ENCODE measurements around the gene DHRSX.

DNA sequence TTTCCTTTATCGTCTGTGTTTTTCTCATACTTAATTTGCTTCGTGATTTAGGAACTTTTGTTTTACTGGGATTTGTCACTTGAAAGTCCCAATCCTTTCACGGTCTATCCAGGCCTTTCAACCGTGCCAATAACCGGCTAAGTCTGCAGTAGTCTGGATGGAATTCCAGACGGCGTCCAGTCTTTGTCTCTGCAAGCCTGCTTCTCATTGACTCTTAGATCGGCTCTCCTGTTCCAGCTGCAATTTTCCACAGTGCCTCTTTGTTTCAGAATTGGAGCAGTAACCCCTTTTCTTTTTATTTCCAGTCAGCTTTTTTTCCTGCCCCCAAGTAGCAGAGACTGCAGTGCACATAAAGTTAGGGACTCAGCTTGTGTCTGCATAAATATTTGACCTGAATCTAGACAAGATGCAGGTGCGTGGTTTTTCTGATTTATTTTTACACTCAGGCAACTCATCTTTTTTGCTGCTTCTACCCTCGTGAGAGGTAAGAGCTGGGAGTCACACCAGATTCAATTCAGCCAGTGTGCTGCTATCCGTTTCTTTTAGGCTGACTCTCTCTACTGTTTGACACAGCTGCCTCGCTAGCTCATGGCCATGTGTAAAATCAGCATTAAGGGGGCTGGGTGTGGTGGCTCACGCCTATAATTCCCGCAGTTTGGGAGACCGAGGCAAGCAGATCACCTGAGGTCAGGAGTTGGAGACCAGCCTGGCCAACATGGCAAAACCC lies 37.4 kb upstream of the DHRSX start:
- no peak for TF ChIP-seq JUND (IDR thresholded peaks at IDR 0.05; ENCODE audit: low read length)
- TF ChIP-seq, protein P1, sequence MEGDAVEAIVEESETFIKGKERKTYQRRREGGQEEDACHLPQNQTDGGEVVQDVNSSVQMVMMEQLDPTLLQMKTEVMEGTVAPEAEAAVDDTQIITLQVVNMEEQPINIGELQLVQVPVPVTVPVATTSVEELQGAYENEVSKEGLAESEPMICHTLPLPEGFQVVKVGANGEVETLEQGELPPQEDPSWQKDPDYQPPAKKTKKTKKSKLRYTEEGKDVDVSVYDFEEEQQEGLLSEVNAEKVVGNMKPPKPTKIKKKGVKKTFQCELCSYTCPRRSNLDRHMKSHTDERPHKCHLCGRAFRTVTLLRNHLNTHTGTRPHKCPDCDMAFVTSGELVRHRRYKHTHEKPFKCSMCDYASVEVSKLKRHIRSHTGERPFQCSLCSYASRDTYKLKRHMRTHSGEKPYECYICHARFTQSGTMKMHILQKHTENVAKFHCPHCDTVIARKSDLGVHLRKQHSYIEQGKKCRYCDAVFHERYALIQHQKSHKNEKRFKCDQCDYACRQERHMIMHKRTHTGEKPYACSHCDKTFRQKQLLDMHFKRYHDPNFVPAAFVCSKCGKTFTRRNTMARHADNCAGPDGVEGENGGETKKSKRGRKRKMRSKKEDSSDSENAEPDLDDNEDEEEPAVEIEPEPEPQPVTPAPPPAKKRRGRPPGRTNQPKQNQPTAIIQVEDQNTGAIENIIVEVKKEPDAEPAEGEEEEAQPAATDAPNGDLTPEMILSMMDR (IDR thresholded peaks at IDR 0.05; ENCODE audit: control extremely low read depth in 1 of 3, insufficient read depth in 1 of 3, low read depth in 1 of 3, low read length in 3 of 3) = no peak
- no peak for TF ChIP-seq PHF8 (conservative IDR thresholded peaks at IDR 0.05; ENCODE audit: low read depth, low read length)
- no peak for TF ChIP-seq POLR2AphosphoS5 (IDR thresholded peaks at IDR 0.05; ENCODE audit: low read depth, low read length)
- no peak for TF ChIP-seq BCL11A (IDR thresholded peaks at IDR 0.05; ENCODE audit: low read depth in 2 of 2, low read length in 2 of 2)
- TF ChIP-seq CHD2 (IDR thresholded peaks at IDR 0.05; ENCODE audit: low read length) = no peak
- TF ChIP-seq CEBPB (IDR thresholded peaks at IDR 0.05; ENCODE audit: low read depth, low read length) = no peak
- TF ChIP-seq EP300 (IDR thresholded peaks at IDR 0.05; ENCODE audit: borderline replicate concordance in 1 of 2, low read depth in 2 of 2, low read length in 2 of 2) = no peak
- TF ChIP-seq BACH1 (IDR thresholded peaks at IDR 0.05; ENCODE audit: low read length) = no peak
